Suprapubic skin (tissue), 4 donors: ENCODE results near the gene MAGEB17.

ENCODE experiments used
- CTCF ChIP-seq, 2 donors: fragments of 200-600 bp in 1 of 2; fragments of 450-650 bp in 1 of 2; sonication (generic) in 1 of 2; IDR thresholded peaks; one replicate each; pipeline ENCODE4 v1.5.1; 2016 to 2019; ENCODE audit warnings: antibody characterized with exemption in 2 of 2, mild to moderate bottlenecking in 1 of 2, moderate library complexity in 1 of 2
- EP300 ChIP-seq: sonication (generic); formaldehyde crosslinking; IDR thresholded peaks from one replicate; pipeline ENCODE4 v1.6.1; 2017; ENCODE audit warnings: antibody characterized with exemption
- POLR2A ChIP-seq, 2 donors: fragments of 450-650 bp; IDR thresholded peaks; one replicate each; pipeline ENCODE4 v1.6.1; 2017; ENCODE audit warnings: antibody characterized with exemption in 2 of 2, mild to moderate bottlenecking in 2 of 2, moderate library complexity in 2 of 2
- POLR2AphosphoS5 ChIP-seq, 3 donors: sonication (generic); formaldehyde crosslinking; IDR thresholded peaks; one replicate each; pipeline ENCODE4 v1.6.1; 2017; ENCODE audit warnings: antibody characterized with exemption in 3 of 3

- TF ChIP-seq POLR2A (IDR thresholded peaks at IDR 0.05) (no peak), CTCF (IDR thresholded peaks at IDR 0.05) (no peak), POLR2AphosphoS5 (IDR thresholded peaks at IDR 0.05) (no peak), EP300 (no peak)
Measured at GRCh38 chrX:16148896-16149295, 18.4 kb upstream of the MAGEB17 start.
